Liver (tissue), 9 donors: Measurements from ENCODE around the gene PRPF40A. TPM values are rescaled to one million over a fixed set of nuclear protein-coding genes. Genes with fewer than 3 reads are reported as not detected.

ENCODE experiments used
- DNase-seq: peaks from one replicate; pipeline ENCODE4 v3.0.0-alpha.2; 2017; ENCODE audit warnings: low spot score
- H3K27ac ChIP-seq, 2 donors: one replicate each; pipeline ENCODE4 v1.7.0; 2013; ENCODE audit warnings: inconsistent platforms in 2 of 2, low read length in 2 of 2, control low read depth in 1 of 2, low read depth in 1 of 2, mild to moderate bottlenecking in 1 of 2
- H3K27me3 ChIP-seq, 4 donors: one replicate each; pipeline versions ENCODE4 v1.6.1 to v1.7.0; 2013; ENCODE audit warnings: low read length in 3 of 4, inconsistent platforms in 1 of 4, mild to moderate bottlenecking in 1 of 4, moderate library complexity in 1 of 4; ENCODE audit not compliant: control insufficient read depth in 4 of 4, insufficient read depth in 4 of 4
- H3K36me3 ChIP-seq, 4 donors: one replicate each; pipeline versions ENCODE4 v1.6.1 to v1.7.0; 2013; ENCODE audit warnings: low read length in 3 of 4, mild to moderate bottlenecking in 3 of 4, low read depth in 1 of 4, moderate library complexity in 1 of 4; ENCODE audit not compliant: control insufficient read depth in 4 of 4, insufficient read depth in 3 of 4
- H3K4me1 ChIP-seq, 4 donors: one replicate each; pipeline versions ENCODE4 v1.6.1 to v1.7.0; 2013; ENCODE audit warnings: low read length in 3 of 4, mild to moderate bottlenecking in 3 of 4, moderate library complexity in 1 of 4; ENCODE audit not compliant: control insufficient read depth in 4 of 4, insufficient read depth in 4 of 4
- H3K4me3 ChIP-seq, 3 donors: one replicate each; pipeline versions ENCODE4 v1.6.1 to v1.7.0; 2013; ENCODE audit warnings: low read length in 3 of 3, control low read depth in 1 of 3, low read depth in 1 of 3, mild to moderate bottlenecking in 1 of 3
- H3K9ac ChIP-seq, 2 donors: one replicate each; pipeline ENCODE4 v1.7.0; 2013; ENCODE audit warnings: low read length in 2 of 2, mild to moderate bottlenecking in 2 of 2, moderate library complexity in 2 of 2, control low read depth in 1 of 2, low read depth in 1 of 2
- H3K9me3 ChIP-seq, 4 donors: one replicate each; pipeline versions ENCODE4 v1.6.1 to v1.7.0; 2013; ENCODE audit warnings: low read length in 3 of 4; ENCODE audit not compliant: control insufficient read depth in 4 of 4
- ATF3 ChIP-seq: IDR thresholded peaks from 2 replicates; pipeline ENCODE4 v1.6.1; 2016; ENCODE audit warnings: antibody characterized with exemption
- CTCF ChIP-seq: fragments of 150-350 bp; IDR thresholded peaks from 2 replicates; pipeline ENCODE4 v1.5.1; 2017; ENCODE audit warnings: improper control_type of control experiment, low read depth, low read length; ENCODE audit not compliant: missing input control
- EGR1 ChIP-seq, 2 donors: IDR thresholded peaks; 2 replicates each; pipeline ENCODE4 v1.6.1; 2016 to 2018; ENCODE audit warnings: antibody characterized with exemption in 2 of 2, low read depth in 2 of 2
- FOXA1 ChIP-seq: IDR thresholded peaks from 2 replicates; pipeline ENCODE4 v1.6.1; 2016; ENCODE audit warnings: antibody characterized with exemption
- FOXA2 ChIP-seq: IDR thresholded peaks from 2 replicates; pipeline ENCODE4 v1.6.1; 2016; ENCODE audit warnings: antibody characterized with exemption
- GABPA ChIP-seq, 2 donors: IDR thresholded peaks in 1 of 2; conservative IDR thresholded peaks in 1 of 2; 2 replicates each; pipeline ENCODE4 v1.6.1; 2016; ENCODE audit warnings: antibody characterized with exemption in 2 of 2, mild to moderate bottlenecking in 1 of 2, moderate library complexity in 1 of 2
- HNF4A ChIP-seq, 2 donors: conservative IDR thresholded peaks; 2 replicates each; pipeline ENCODE4 v1.6.1; 2016; ENCODE audit warnings: antibody characterized with exemption in 2 of 2, mild to moderate bottlenecking in 2 of 2
- HNF4G ChIP-seq: IDR thresholded peaks from 2 replicates; pipeline ENCODE4 v1.6.1; 2016; ENCODE audit warnings: antibody characterized with exemption
- JUND ChIP-seq, 2 donors: IDR thresholded peaks; 2 replicates each; pipeline ENCODE4 v1.6.1; 2016; ENCODE audit warnings: antibody characterized with exemption in 2 of 2
- MAX ChIP-seq: IDR thresholded peaks from 2 replicates; pipeline ENCODE4 v1.6.1; 2016; ENCODE audit warnings: antibody characterized with exemption
- NR2F2 ChIP-seq: IDR thresholded peaks from 2 replicates; pipeline ENCODE4 v1.6.1; 2016; ENCODE audit warnings: antibody characterized with exemption
- RAD21 ChIP-seq, 2 donors: IDR thresholded peaks; 2 replicates each; pipeline ENCODE4 v1.6.1; 2016; ENCODE audit warnings: antibody characterized with exemption in 2 of 2, mild to moderate bottlenecking in 2 of 2
- RXRA ChIP-seq, 2 donors: IDR thresholded peaks; 2 replicates each; pipeline ENCODE4 v1.6.1; 2017 to 2018; ENCODE audit warnings: antibody characterized with exemption in 2 of 2, mild to moderate bottlenecking in 1 of 2
- SP1 ChIP-seq: IDR thresholded peaks from 2 replicates; pipeline ENCODE4 v1.6.1; 2018; ENCODE audit warnings: antibody characterized with exemption, mild to moderate bottlenecking
- TAF1 ChIP-seq: conservative IDR thresholded peaks from 2 replicates; pipeline ENCODE4 v1.6.1; 2016; ENCODE audit warnings: antibody characterized with exemption, mild to moderate bottlenecking
- YY1 ChIP-seq: IDR thresholded peaks from 2 replicates; pipeline ENCODE4 v1.6.1; 2016; ENCODE audit warnings: antibody characterized with exemption, mild to moderate bottlenecking
- ZBTB33 ChIP-seq: IDR thresholded peaks from 2 replicates; pipeline ENCODE4 v1.6.1; 2016; ENCODE audit warnings: antibody characterized with exemption
- WGBS: extraction: QIAGEN DNeasy Blood & Tissue Kit; methylation state at CpG from one replicate; pipeline ENCODE4 v1.1.7; 2013; 5-methylcytosine and 5-hydroxymethylcytosine counted together
- polyA plus RNA-seq, 2 donors: library from polyadenylated mRNA; stranded (reverse) in 1 of 2; unstranded in 1 of 2; fragments of 200-250 nt in 1 of 2; fragments of >200 nt in 1 of 2; fragmentation: Nextera tagmentation in 1 of 2; extraction: Ambion mirVana in 1 of 2; gene quantifications; one replicate each; pipeline versions ENCODE4 v1.2.1 to v1.2.3, GENCODE V29; 2013 to 2015
- total RNA-seq, 2 donors: library from RNA; depleted of rRNA; stranded (reverse); fragments of >200 nt; gene quantifications; one replicate each; pipeline ENCODE4 v1.2.3, GENCODE V29; 2014
- TF ChIP-seq, protein P1 (sequence below): IDR thresholded peaks from 2 replicates; pipeline ENCODE4 v1.6.1; 2016; ENCODE audit warnings: antibody characterized with exemption, mild to moderate bottlenecking
- donor health status: healthy.
- donor health status: healthy.
- donor health status: healthy.
- donor health status: healthy.
- donor health status: healthy.

The PRPF40A gene
- total and polyA plus RNA-seq, 4 donors: 18.8 to 58.1 (median 53.7) TPM

DNA sequence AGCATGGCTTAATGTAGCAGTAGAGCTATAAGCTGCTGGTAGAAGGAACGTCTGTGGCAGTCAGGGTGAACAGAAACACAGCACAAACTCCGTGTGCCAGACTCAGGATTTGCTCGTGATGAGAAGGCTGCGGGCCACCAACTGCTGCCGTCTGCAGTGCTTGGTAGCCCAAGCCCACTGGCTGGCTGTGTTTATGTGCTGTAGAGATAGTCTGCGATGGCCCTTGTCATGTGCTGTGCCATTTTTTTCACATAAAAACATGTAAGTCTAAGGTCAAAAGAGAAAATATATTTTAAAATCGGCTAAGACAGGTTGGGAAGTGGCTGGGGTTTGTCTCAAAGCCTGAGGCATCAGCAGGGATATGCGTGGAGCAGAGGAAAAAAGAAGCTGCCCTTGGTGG, 78.7 kb downstream of the PRPF40A start:
- H3K4me3 ChIP-seq: no peak overlapping the region
- DNase-seq: no peak
- no peak for TF ChIP-seq RAD21 (IDR thresholded peaks at IDR 0.05)
- TF ChIP-seq YY1: no peak
- no peak for TF ChIP-seq TAF1
- TF ChIP-seq HNF4A (conservative IDR thresholded peaks at IDR 0.05): no peak
- no peak for TF ChIP-seq FOXA2
- TF ChIP-seq FOXA1: no peak
- no peak for TF ChIP-seq ZBTB33
- TF ChIP-seq NR2F2: no peak
- TF ChIP-seq RXRA (IDR thresholded peaks at IDR 0.05): no peak
- no peak for TF ChIP-seq MAX
- TF ChIP-seq, protein P1, sequence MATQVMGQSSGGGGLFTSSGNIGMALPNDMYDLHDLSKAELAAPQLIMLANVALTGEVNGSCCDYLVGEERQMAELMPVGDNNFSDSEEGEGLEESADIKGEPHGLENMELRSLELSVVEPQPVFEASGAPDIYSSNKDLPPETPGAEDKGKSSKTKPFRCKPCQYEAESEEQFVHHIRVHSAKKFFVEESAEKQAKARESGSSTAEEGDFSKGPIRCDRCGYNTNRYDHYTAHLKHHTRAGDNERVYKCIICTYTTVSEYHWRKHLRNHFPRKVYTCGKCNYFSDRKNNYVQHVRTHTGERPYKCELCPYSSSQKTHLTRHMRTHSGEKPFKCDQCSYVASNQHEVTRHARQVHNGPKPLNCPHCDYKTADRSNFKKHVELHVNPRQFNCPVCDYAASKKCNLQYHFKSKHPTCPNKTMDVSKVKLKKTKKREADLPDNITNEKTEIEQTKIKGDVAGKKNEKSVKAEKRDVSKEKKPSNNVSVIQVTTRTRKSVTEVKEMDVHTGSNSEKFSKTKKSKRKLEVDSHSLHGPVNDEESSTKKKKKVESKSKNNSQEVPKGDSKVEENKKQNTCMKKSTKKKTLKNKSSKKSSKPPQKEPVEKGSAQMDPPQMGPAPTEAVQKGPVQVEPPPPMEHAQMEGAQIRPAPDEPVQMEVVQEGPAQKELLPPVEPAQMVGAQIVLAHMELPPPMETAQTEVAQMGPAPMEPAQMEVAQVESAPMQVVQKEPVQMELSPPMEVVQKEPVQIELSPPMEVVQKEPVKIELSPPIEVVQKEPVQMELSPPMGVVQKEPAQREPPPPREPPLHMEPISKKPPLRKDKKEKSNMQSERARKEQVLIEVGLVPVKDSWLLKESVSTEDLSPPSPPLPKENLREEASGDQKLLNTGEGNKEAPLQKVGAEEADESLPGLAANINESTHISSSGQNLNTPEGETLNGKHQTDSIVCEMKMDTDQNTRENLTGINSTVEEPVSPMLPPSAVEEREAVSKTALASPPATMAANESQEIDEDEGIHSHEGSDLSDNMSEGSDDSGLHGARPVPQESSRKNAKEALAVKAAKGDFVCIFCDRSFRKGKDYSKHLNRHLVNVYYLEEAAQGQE: no peak
- TF ChIP-seq CTCF: no peak
- TF ChIP-seq HNF4G: no peak
- TF ChIP-seq SP1: no peak
- no peak for TF ChIP-seq JUND (IDR thresholded peaks at IDR 0.05)
- TF ChIP-seq GABPA (IDR thresholded peaks at IDR 0.05 in 1 of 2, conservative IDR thresholded peaks at IDR 0.05 in 1 of 2): no peak
- no peak for TF ChIP-seq EGR1 (IDR thresholded peaks at IDR 0.05; ENCODE audit: low read depth in 2 of 2)
- no peaks in the 10 kb centered on the region for H3K4me1 ChIP-seq
- H3K36me3 ChIP-seq: peaks cover 0 to 8% (median 0%) of the 10 kb centered on the region in 4 donors
- 75% methylated on average over 8 of the region's 8 CpGs for WGBS
- no peaks in the 10 kb centered on the region for H3K9me3 ChIP-seq
- no peaks in the 10 kb centered on the region for H3K27me3 ChIP-seq
- no peak overlapping the region for H3K9ac ChIP-seq
- no peak overlapping the region for H3K27ac ChIP-seq

DNA sequence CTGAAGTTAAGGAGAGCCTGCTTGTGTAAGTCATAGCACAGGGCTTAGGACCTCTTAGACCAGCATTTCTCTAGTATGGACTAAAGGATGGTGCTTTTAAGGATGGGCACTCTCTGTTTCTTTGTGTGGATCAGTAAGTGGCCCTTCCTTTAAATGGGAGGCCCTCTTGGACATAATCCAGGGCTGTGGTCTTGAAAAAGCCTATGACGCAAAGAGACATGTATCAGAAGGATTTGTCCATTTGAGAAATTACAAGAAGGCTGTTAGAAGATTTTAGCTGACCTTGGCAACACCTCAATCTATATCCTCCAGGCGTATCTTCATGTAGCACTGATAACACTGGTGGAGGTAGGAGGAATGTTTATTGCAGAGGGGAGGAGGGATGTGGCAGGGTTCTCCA, 79.2 kb downstream of the PRPF40A start:
- WGBS: 86% methylated on average over 2 of the region's 2 CpGs
- no peak overlapping the region for H3K27ac ChIP-seq
- H3K9me3 ChIP-seq: no peaks in the 10 kb centered on the region
- H3K4me1 ChIP-seq: no peaks in the 10 kb centered on the region
- no peaks in the 10 kb centered on the region for H3K27me3 ChIP-seq
- H3K36me3 ChIP-seq: peaks cover 0 to 8% (median 0%) of the 10 kb centered on the region in 4 donors
- no peak for DNase-seq
- H3K4me3 ChIP-seq: no peak overlapping the region
- TF ChIP-seq RXRA (IDR thresholded peaks at IDR 0.05) (no peak), GABPA (IDR thresholded peaks at IDR 0.05 in 1 of 2, conservative IDR thresholded peaks at IDR 0.05 in 1 of 2) (no peak), EGR1 (IDR thresholded peaks at IDR 0.05; ENCODE audit: low read depth in 2 of 2) (no peak), HNF4A (conservative IDR thresholded peaks at IDR 0.05) (no peak), RAD21 (IDR thresholded peaks at IDR 0.05) (no peak), ATF3 (no peak), SP1 (no peak), MAX (no peak), CTCF (no peak), FOXA2 (no peak), ZBTB33 (no peak), TAF1 (no peak), JUND (IDR thresholded peaks at IDR 0.05) (no peak)
- H3K9ac ChIP-seq: no peak overlapping the region
